GM23338 (cell line): ENCODE measurements around the gene GUCA2B. TPM values are rescaled to one million over a fixed set of nuclear protein-coding genes. Genes with fewer than 3 reads are reported as not detected.

Experiments
- ATAC-seq: fragments of 200-7000 bp; cut with Tn5 transposase; 3 replicates; pipeline ENCODE4 v1.9.1; 2020
- DNase-seq: peaks from one replicate; pipeline ENCODE4 v3.0.0-alpha.2; 2015; ENCODE audit warnings: low spot score
- H2AFZ ChIP-seq: fragments of 200-600 bp; sonication (generic); 2 replicates; pipeline ENCODE4 v1.8.0; 2016; ENCODE audit warnings: antibody characterized with exemption, mild to moderate bottlenecking, moderate library complexity
- H3F3A ChIP-seq: fragments of 200-600 bp; sonication (generic); replicated peaks from 2 replicates; pipeline ENCODE4 v1.8.0; 2017; ENCODE audit warnings: antibody characterized with exemption, mixed run types, low read depth
- H3K27ac ChIP-seq: fragments of 200-600 bp; sonication (generic); 2 replicates; pipeline ENCODE4 v1.6.1; 2016; ENCODE audit warnings: low read depth
- H3K27me3 ChIP-seq: fragments of 200-600 bp; sonication (generic); 2 replicates; pipeline ENCODE4 v1.8.0; 2016; ENCODE audit warnings: mild to moderate bottlenecking, mixed run types, moderate library complexity; ENCODE audit not compliant: insufficient read depth
- H3K36me3 ChIP-seq: fragments of 200-600 bp; sonication (generic); 2 replicates; pipeline ENCODE4 v1.8.0; 2016; ENCODE audit warnings: mild to moderate bottlenecking; ENCODE audit not compliant: insufficient read depth
- H3K4me1 ChIP-seq: fragments of 200-600 bp; sonication (generic); 2 replicates; pipeline ENCODE4 v1.8.0; 2016; ENCODE audit warnings: mild to moderate bottlenecking, moderate library complexity; ENCODE audit not compliant: insufficient read depth
- H3K4me2 ChIP-seq: fragments of 200-600 bp; sonication (generic); 2 replicates; pipeline ENCODE4 v1.7.1; 2017; ENCODE audit warnings: mixed run types
- H3K4me3 ChIP-seq: fragments of 200-600 bp; sonication (generic); 2 replicates; pipeline ENCODE4 v1.6.1; 2016; ENCODE audit warnings: mixed run types
- H3K79me2 ChIP-seq: fragments of 200-600 bp; sonication (generic); replicated peaks from 2 replicates; pipeline ENCODE4 v1.8.0; 2017; ENCODE audit warnings: mild to moderate bottlenecking; ENCODE audit not compliant: insufficient read depth
- H3K9me2 ChIP-seq: fragments of 200-600 bp; sonication (generic); 2 replicates; pipeline ENCODE4 v1.8.0; 2017; ENCODE audit not compliant: insufficient read depth
- H4K20me1 ChIP-seq: fragments of 200-600 bp; sonication (generic); replicated peaks from 2 replicates; pipeline ENCODE4 v1.8.0; 2017; ENCODE audit warnings: mild to moderate bottlenecking; ENCODE audit not compliant: insufficient read depth
- H3K27ac Mint-ChIP-seq: 2 replicates; pipeline ENCODE4 v1.8.0; 2020; ENCODE audit warnings: inconsistent platforms, mild to moderate bottlenecking, moderate library complexity, mixed read lengths
- H3K27me3 Mint-ChIP-seq: 3 replicates; pipeline ENCODE4 v1.8.0; 2022; ENCODE audit warnings: low read depth, mild to moderate bottlenecking, moderate library complexity, mixed read lengths, inconsistent platforms; ENCODE audit not compliant: insufficient read depth, poor library complexity
- H3K36me3 Mint-ChIP-seq: 3 replicates; pipeline ENCODE4 v1.8.0; 2021; ENCODE audit warnings: low read depth, mild to moderate bottlenecking, inconsistent platforms, moderate library complexity, mixed read lengths
- H3K4me1 Mint-ChIP-seq: 3 replicates; pipeline ENCODE4 v1.8.0; 2020; ENCODE audit warnings: mild to moderate bottlenecking, inconsistent platforms, mixed read lengths
- H3K4me3 Mint-ChIP-seq: 3 replicates; pipeline ENCODE4 v1.8.0; 2021; ENCODE audit warnings: moderate library complexity, mild to moderate bottlenecking, inconsistent platforms, mixed read lengths
- H3K9me3 Mint-ChIP-seq: 3 replicates; pipeline ENCODE4 v1.8.0; 2020; ENCODE audit warnings: moderate library complexity, mild to moderate bottlenecking, inconsistent platforms, mixed read lengths
- CREB1 ChIP-seq: fragments of 250-450 bp; sonication (Bioruptor Pico); IDR thresholded peaks from 2 replicates; pipeline ENCODE4 v1.5.0; 2020; ENCODE audit warnings: low read depth, mild to moderate bottlenecking, moderate library complexity
- EZH2 ChIP-seq: fragments of 200-600 bp; sonication (generic); IDR thresholded peaks from one replicate; pipeline ENCODE4 v1.8.0; 2017; ENCODE audit warnings: antibody characterized with exemption, mild to moderate bottlenecking, low read depth; ENCODE audit not compliant: unreplicated experiment
- POLR2AphosphoS5 ChIP-seq: IDR thresholded peaks from 2 replicates; pipeline ENCODE4 v1.6.1; 2016; ENCODE audit warnings: antibody characterized with exemption, low read depth
- REST ChIP-seq: IDR thresholded peaks from one replicate; pipeline ENCODE4 v1.6.1; 2018; ENCODE audit warnings: antibody characterized with exemption; ENCODE audit not compliant: unreplicated experiment
- ZNF114 ChIP-seq: fragments of 250-450 bp; sonication (Bioruptor Pico); IDR thresholded peaks from 2 replicates; pipeline ENCODE4 v1.5.0; 2020; ENCODE audit warnings: mild to moderate bottlenecking, moderate library complexity
- ZNF331 ChIP-seq: fragments of 250-450 bp; sonication (Bioruptor Pico); IDR thresholded peaks from 2 replicates; pipeline ENCODE4 v1.5.0; 2020; ENCODE audit warnings: low read depth, mild to moderate bottlenecking, moderate library complexity
- ZNF462 ChIP-seq: fragments of 250-450 bp; sonication (Bioruptor Pico); IDR thresholded peaks from 2 replicates; pipeline ENCODE4 v1.5.0; 2020; ENCODE audit warnings: mild to moderate bottlenecking, moderate library complexity
- polyA plus RNA-seq: library from polyadenylated mRNA; unstranded; fragments of >200 nt; fragmentation: Nextera tagmentation; extraction: Ambion mirVana; gene quantifications from 2 replicates; pipeline ENCODE4 v1.2.1, GENCODE V29; 2016
- total RNA-seq: library from RNA; depleted of rRNA; stranded (reverse); fragments of >200 nt; shearing (Covaris generic); gene quantifications from 2 replicates; pipeline ENCODE4 v1.2.3, GENCODE V29; 2014

Gene GUCA2B
- total and polyA plus RNA-seq, 2 experiments from 2014 or later, result not detected

- TF ChIP-seq ZNF462 (CRISPR knock-in tag) (no peak), POLR2AphosphoS5 (no peak)
Observed at GRCh38 chr1:42191319-42191718, 38.1 kb downstream of the GUCA2B start (continued).

- H3K27ac ChIP-seq, result no peak overlapping the region
- H3K79me2 ChIP-seq, result 0 out of 2 replicates have a peak, but pooled peaks cover 3% of the 10 kb centered on the region
- Mint-ChIP-seq H3K4me1 (no peaks in the 10 kb centered on the region), H3K9me3 (no peaks in the 10 kb centered on the region), H3K4me3 (no peak overlapping the region), H3K36me3 (peaks cover 22% of the 10 kb centered on the region), H3K27ac (0 out of 2 replicates have a peak overlapping the region, but pooled peaks have one; percentile 8), H3K27me3 (no peaks in the 10 kb centered on the region)
- no peaks in the 10 kb centered on the region for H3K4me1 ChIP-seq
- H3K27me3 ChIP-seq, result no peaks in the 10 kb centered on the region
- no peaks in the 10 kb centered on the region for H3F3A ChIP-seq
- ATAC-seq, result no peak
- no peak overlapping the region for H3K4me2 ChIP-seq
- H2AFZ ChIP-seq, result no peak overlapping the region
- H3K9me2 ChIP-seq, result no peaks in the 10 kb centered on the region
- no peak for TF ChIP-seq CREB1 (CRISPR knock-in tag)
- no peak overlapping the region for H3K4me3 ChIP-seq
- H4K20me1 ChIP-seq, result no peaks in the 10 kb centered on the region
- DNase-seq, result no peak
- peaks cover 22% of the 10 kb centered on the region; the same call in 1 of the 2 replicates for H3K36me3 ChIP-seq
Observed at GRCh38 chr1:42192106-42192505, 38.9 kb downstream of the GUCA2B start.

GRCh38 chr1:42195841-42196240 is 42.6 kb downstream of the GUCA2B start:
- Histone ChIP-seq H2AFZ (no peak overlapping the region), H3K36me3 (peaks cover 12% of the 10 kb centered on the region; the same call in 1 of the 2 replicates), H3K9me2 (no peaks in the 10 kb centered on the region), H3K27ac (no peak overlapping the region), H3K79me2 (0 out of 2 replicates have a peak, but pooled peaks cover 9% of the 10 kb centered on the region), H3K4me1 (no peaks in the 10 kb centered on the region), H3K4me3 (no peak overlapping the region), H3F3A (no peaks in the 10 kb centered on the region), H3K4me2 (no peak overlapping the region), H3K27me3 (no peaks in the 10 kb centered on the region), H4K20me1 (no peaks in the 10 kb centered on the region; the same call in 1 of the 2 replicates)
- Mint-ChIP-seq H3K9me3 (no peaks in the 10 kb centered on the region), H3K27ac (no peak overlapping the region), H3K4me1 (no peaks in the 10 kb centered on the region), H3K36me3 (peaks cover 21% of the 10 kb centered on the region), H3K4me3 (no peak overlapping the region), H3K27me3 (peaks cover 4% of the 10 kb centered on the region)
- DNase-seq (no peak), ATAC-seq (no peak)
- no peak for TF ChIP-seq ZNF114 (CRISPR knock-in tag)
- no peak for TF ChIP-seq REST
- TF ChIP-seq EZH2, result no peak
- no peak for TF ChIP-seq ZNF331 (CRISPR knock-in tag)
